Uterus (tissue), 4 donors: ENCODE measurements around the gene FAM163B. TPM values are rescaled to one million over a fixed set of nuclear protein-coding genes. Genes with fewer than 3 reads are reported as not detected.

Experiments
- DNase-seq, 2 donors: peaks; one replicate each; pipeline ENCODE4 v3.0.0-alpha.2; 2019 to 2020
- H3K27ac ChIP-seq, 2 donors: fragments of 200-600 bp; sonication (generic); 1 replicate in 1 of 2; 2 replicates in 1 of 2; pipeline ENCODE4 v1.5.1; 2016 to 2018
- H3K27me3 ChIP-seq, 2 donors: fragments of 200-600 bp; sonication (generic); one replicate each; pipeline ENCODE4 v1.5.1; 2018 to 2019; ENCODE audit warnings: control low read depth in 1 of 2
- H3K36me3 ChIP-seq, 2 donors: fragments of 200-600 bp; sonication (generic); one replicate each; pipeline ENCODE4 v1.5.1; 2019; ENCODE audit warnings: control low read depth in 1 of 2
- H3K4me1 ChIP-seq, 2 donors: fragments of 200-600 bp; sonication (generic); one replicate each; pipeline ENCODE4 v1.5.1; 2018 to 2019; ENCODE audit warnings: control low read depth in 1 of 2
- H3K4me3 ChIP-seq, 2 donors: fragments of 200-600 bp; sonication (generic); 1 replicate in 1 of 2; 2 replicates in 1 of 2; pipeline ENCODE4 v1.5.1; 2018 to 2019; ENCODE audit warnings: mild to moderate bottlenecking in 1 of 2
- H3K9me3 ChIP-seq, 2 donors: fragments of 200-600 bp; sonication (generic); one replicate each; pipeline ENCODE4 v1.5.1; 2019; ENCODE audit warnings: control low read depth in 1 of 2
- CTCF ChIP-seq, 4 experiments: fragments of 200-600 bp in 2 of 4; fragments of 450-650 bp in 2 of 4; sonication (generic) in 2 of 4; IDR thresholded peaks; one replicate each; pipeline ENCODE4 v1.5.1; 2016 to 2019; ENCODE audit warnings: antibody characterized with exemption in 4 of 4, mild to moderate bottlenecking in 2 of 4, moderate library complexity in 1 of 4
- POLR2A ChIP-seq, 2 donors: fragments of 450-650 bp; IDR thresholded peaks; one replicate each; pipeline ENCODE4 v1.6.1; 2016; ENCODE audit warnings: antibody characterized with exemption in 2 of 2, mild to moderate bottlenecking in 1 of 2, moderate library complexity in 1 of 2
- intact Hi-C: fragments of 100-400 bp; cut with DNase I; formaldehyde crosslinking; loops from one replicate; pipeline ENCODE4 v1.15.1; 2023; ENCODE audit warnings: low total_unique reads
- total RNA-seq, 4 donors: library from RNA; depleted of rRNA in 3 of 4; stranded (reverse); fragments of >200 nt in 3 of 4; gene quantifications; one replicate each; pipeline versions ENCODE4 v1.1.0 to v1.2.4, GENCODE V29; 2014 to 2023
- donor health status: DM: yes; HTN: yes; CAD: no.

Gene FAM163B
- total RNA-seq, 4 donors from 2014 or later = not detected

DNA sequence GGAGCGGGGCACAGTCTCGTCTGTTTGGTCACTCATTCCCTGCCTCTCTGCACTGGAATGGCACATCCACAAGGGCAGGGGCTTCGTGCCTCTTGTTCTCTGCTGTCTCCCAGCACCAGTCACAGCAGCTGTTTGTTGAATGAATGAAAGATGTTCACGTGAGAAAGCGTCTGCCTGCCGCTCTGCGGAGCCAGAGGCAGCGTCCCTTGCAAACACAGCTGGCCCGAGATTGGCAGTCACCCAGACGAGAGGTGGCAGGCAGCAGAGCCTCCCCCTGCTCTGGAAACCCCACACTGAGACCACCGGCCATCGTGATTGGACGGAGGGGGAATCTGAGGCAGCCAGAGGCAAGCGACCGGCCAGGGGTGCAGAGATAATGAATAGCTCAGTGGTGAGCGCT lies 6.0 kb upstream of the FAM163B start:
- no peaks in the 10 kb centered on the region for H3K9me3 ChIP-seq
- DNase-seq = no peak
- no peak overlapping the region for H3K27ac ChIP-seq
- H3K36me3 ChIP-seq = no peaks in the 10 kb centered on the region
- no peaks in the 10 kb centered on the region for H3K4me1 ChIP-seq
- TF ChIP-seq POLR2A (IDR thresholded peaks at IDR 0.05) = no peak
- TF ChIP-seq CTCF (IDR thresholded peaks at IDR 0.05) = no peak
- H3K4me3 ChIP-seq = no peak overlapping the region
- intact Hi-C loops = no loop called here
- H3K27me3 ChIP-seq = no peaks in the 10 kb centered on the region

DNA sequence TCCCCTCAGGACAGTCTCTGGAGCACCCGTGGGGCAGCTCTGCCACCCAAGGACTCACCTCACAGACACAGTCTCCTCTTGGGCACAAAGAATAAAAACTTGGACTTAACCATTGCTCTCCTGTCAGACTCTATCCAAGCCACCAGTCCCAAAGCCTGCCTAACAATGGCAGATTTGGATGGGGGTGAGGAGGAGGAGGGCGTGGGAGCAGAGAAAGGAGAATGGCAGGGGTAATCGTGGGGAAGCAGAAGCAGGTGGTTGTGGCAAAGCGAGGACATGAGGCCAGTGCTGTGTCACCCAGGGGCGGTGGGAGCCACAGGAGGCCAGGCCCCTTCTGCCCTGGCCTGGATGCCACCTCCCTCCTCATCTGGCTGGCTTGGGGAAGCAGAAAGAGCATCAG lies 5.5 kb upstream of the FAM163B start:
- H3K36me3 ChIP-seq = no peaks in the 10 kb centered on the region
- TF ChIP-seq POLR2A (IDR thresholded peaks at IDR 0.05) (no peak), CTCF (IDR thresholded peaks at IDR 0.05) (no peak)
- no peak overlapping the region for H3K27ac ChIP-seq
- H3K9me3 ChIP-seq = no peaks in the 10 kb centered on the region
- H3K4me1 ChIP-seq = no peaks in the 10 kb centered on the region
- no peak overlapping the region for H3K4me3 ChIP-seq
- intact Hi-C loops = no loop called here
- no peak for DNase-seq
- H3K27me3 ChIP-seq = no peaks in the 10 kb centered on the region

- Histone ChIP-seq H3K27me3 (no peaks in the 10 kb centered on the region), H3K36me3 (no peaks in the 10 kb centered on the region), H3K4me3 (no peak overlapping the region), H3K9me3 (no peaks in the 10 kb centered on the region), H3K4me1 (peaks cover 0 to 2% of the 10 kb centered on the region in 2 donors), H3K27ac (no peak overlapping the region)
- no peak for TF ChIP-seq CTCF (IDR thresholded peaks at IDR 0.05)
- intact Hi-C loops = no loop called here
- DNase-seq = no peak
Measured at GRCh38 chr9:133614056-133614455, 4.9 kb upstream of the FAM163B start.

GRCh38 chr9:133613432-133613831 lies 4.2 kb upstream of the FAM163B start:
- intact Hi-C loops = no loop called here
- TF ChIP-seq CTCF (IDR thresholded peaks at IDR 0.05) (no peak), POLR2A (IDR thresholded peaks at IDR 0.05) (no peak)
- H3K4me3 ChIP-seq = no peak overlapping the region
- DNase-seq = no peak
- H3K9me3 ChIP-seq = no peaks in the 10 kb centered on the region
- H3K4me1 ChIP-seq = peaks cover 0 to 4% of the 10 kb centered on the region in 2 donors
- H3K27ac ChIP-seq = no peak overlapping the region
- H3K36me3 ChIP-seq = no peaks in the 10 kb centered on the region
- peaks cover 0 to 4% of the 10 kb centered on the region in 2 donors for H3K27me3 ChIP-seq

GRCh38 chr9:133612816-133613215 lies 3.6 kb upstream of the FAM163B start:
- Histone ChIP-seq H3K27me3 (peaks cover 0 to 6% of the 10 kb centered on the region in 2 donors), H3K4me3 (no peak overlapping the region), H3K36me3 (no peaks in the 10 kb centered on the region), H3K4me1 (peaks cover 0 to 4% of the 10 kb centered on the region in 2 donors), H3K27ac (no peak overlapping the region), H3K9me3 (no peaks in the 10 kb centered on the region)
- no peak for DNase-seq
- intact Hi-C loops = no loop called here
- no peak for TF ChIP-seq CTCF (IDR thresholded peaks at IDR 0.05)
- TF ChIP-seq POLR2A (IDR thresholded peaks at IDR 0.05) = no peak
